Parathyroid adenoma (tissue), 2 donors: ENCODE data around the gene CLCN1.
"Not testable (repeated sequence)": the region's sequence is repeated elsewhere in the genome, so short reads cannot be mapped to it uniquely, and the experiment has no call there.

Source experiments
- H2AFZ ChIP-seq: fragments of 300-600 bp; sonication (generic); one replicate; pipeline ENCODE4 v1.7.0; 2017; ENCODE audit warnings: antibody characterized with exemption, mild to moderate bottlenecking
- H3K27ac ChIP-seq: fragments of 300-600 bp; sonication (generic); one replicate; pipeline ENCODE4 v1.7.0; 2017
- H3K27me3 ChIP-seq: fragments of 300-600 bp; sonication (generic); one replicate; pipeline ENCODE4 v1.7.0; 2017; ENCODE audit warnings: low read length; ENCODE audit not compliant: control insufficient read depth, insufficient read depth
- H3K36me3 ChIP-seq: fragments of 300-600 bp; sonication (generic); one replicate; pipeline ENCODE4 v1.7.0; 2017; ENCODE audit warnings: low read length; ENCODE audit not compliant: control insufficient read depth, insufficient read depth
- H3K4me1 ChIP-seq: fragments of 300-600 bp; sonication (generic); one replicate; pipeline ENCODE4 v1.7.0; 2017; ENCODE audit warnings: control low read depth
- H3K4me2 ChIP-seq: fragments of 300-600 bp; sonication (generic); one replicate; pipeline ENCODE4 v1.7.0; 2017; ENCODE audit warnings: low read length
- H3K4me3 ChIP-seq: fragments of 300-600 bp; sonication (generic); one replicate; pipeline ENCODE4 v1.7.0; 2017; ENCODE audit warnings: low read depth, low read length
- H3K79me2 ChIP-seq: fragments of 300-600 bp; sonication (generic); one replicate; pipeline ENCODE4 v1.7.0; 2017; ENCODE audit warnings: control low read depth
- H3K9ac ChIP-seq: fragments of 300-600 bp; sonication (generic); one replicate; pipeline ENCODE4 v1.7.0; 2017; ENCODE audit warnings: mild to moderate bottlenecking
- H3K9me3 ChIP-seq: fragments of 300-600 bp; sonication (generic); one replicate; pipeline ENCODE4 v1.7.0; 2017; ENCODE audit warnings: low read length; ENCODE audit not compliant: control insufficient read depth
- CTCF ChIP-seq: fragments of 300-600 bp; sonication (generic); IDR thresholded peaks from one replicate; pipeline ENCODE4 v1.7.0; 2017; ENCODE audit warnings: antibody characterized with exemption, mild to moderate bottlenecking
- donor health status: primary hyperparathyroidism.

Gene CLCN1

GRCh38 chr7:143289421-143289820, 26.5 kb upstream of the CLCN1 start:
- peak overlapping the region; percentile 79 for H3K4me3 ChIP-seq

GRCh38 chr7:143289888-143290287, 26.0 kb upstream of the CLCN1 start:
- H3K79me2 ChIP-seq, H2AFZ ChIP-seq, H3K27ac ChIP-seq, H3K9ac ChIP-seq, H3K36me3 ChIP-seq, H3K9me3 ChIP-seq, H3K4me2 ChIP-seq, H3K27me3 ChIP-seq, H3K4me1 ChIP-seq, H3K4me3 ChIP-seq: not testable (repeated sequence)

More at GRCh38 chr7:143289421-143289820, 26.5 kb upstream of the CLCN1 start:
- Histone ChIP-seq H3K4me2 (peak overlapping the region; percentile 51), H3K27me3 (no peaks in the 10 kb centered on the region), H3K4me1 (peaks cover 7% of the 10 kb centered on the region), H3K9me3 (no peaks in the 10 kb centered on the region), H3K79me2 (no peaks in the 10 kb centered on the region), H2AFZ (no peak overlapping the region), H3K27ac (peak overlapping the region; percentile 79), H3K9ac (no peak overlapping the region), H3K36me3 (no peaks in the 10 kb centered on the region)
- no peak for TF ChIP-seq CTCF

GRCh38 chr7:143290293-143290692, 25.6 kb upstream of the CLCN1 start:
- H3K27me3 ChIP-seq = no peaks in the 10 kb centered on the region
- no peak for TF ChIP-seq CTCF
- H3K27ac ChIP-seq = no peak overlapping the region
- H3K9ac ChIP-seq = no peak overlapping the region
- no peak overlapping the region for H2AFZ ChIP-seq
- H3K9me3 ChIP-seq = no peaks in the 10 kb centered on the region
- peaks cover 7% of the 10 kb centered on the region for H3K4me1 ChIP-seq
- no peak overlapping the region for H3K4me2 ChIP-seq
- no peaks in the 10 kb centered on the region for H3K79me2 ChIP-seq
- H3K4me3 ChIP-seq = no peak overlapping the region
- H3K36me3 ChIP-seq = no peaks in the 10 kb centered on the region

GRCh38 chr7:143292876-143293275, 23.0 kb upstream of the CLCN1 start:
- no peaks in the 10 kb centered on the region for H3K79me2 ChIP-seq
- H3K4me3 ChIP-seq = no peak overlapping the region
- no peaks in the 10 kb centered on the region for H3K36me3 ChIP-seq
- H3K4me2 ChIP-seq = no peak overlapping the region
- H3K27me3 ChIP-seq = no peaks in the 10 kb centered on the region
- H3K27ac ChIP-seq = no peak overlapping the region
- H3K9me3 ChIP-seq = no peaks in the 10 kb centered on the region
- TF ChIP-seq CTCF = no peak
- H3K9ac ChIP-seq = no peak overlapping the region
- no peak overlapping the region for H2AFZ ChIP-seq
- peaks cover 16% of the 10 kb centered on the region for H3K4me1 ChIP-seq

- H3K27ac ChIP-seq = no peak overlapping the region
- no peaks in the 10 kb centered on the region for H3K36me3 ChIP-seq
- no peak for TF ChIP-seq CTCF
Observed at GRCh38 chr7:143295870-143296269, 20.0 kb upstream of the CLCN1 start.

More at GRCh38 chr7:143295870-143296269, 20.0 kb upstream of the CLCN1 start:
- H3K4me3 ChIP-seq = no peak overlapping the region
- H2AFZ ChIP-seq = no peak overlapping the region
- H3K4me2 ChIP-seq = peak overlapping the region; percentile 19
- no peaks in the 10 kb centered on the region for H3K79me2 ChIP-seq
- no peaks in the 10 kb centered on the region for H3K9me3 ChIP-seq
- no peaks in the 10 kb centered on the region for H3K27me3 ChIP-seq
- H3K9ac ChIP-seq = no peak overlapping the region
- peaks cover 10% of the 10 kb centered on the region for H3K4me1 ChIP-seq
